Astrocyte (in vitro differentiated cells and primary cell): ENCODE results near the gene TAF4.

Source experiments
- CTCF ChIP-seq: IDR thresholded peaks from 2 replicates; pipeline ENCODE4 v1.5.1; 2011; ENCODE audit warnings: low read depth, mild to moderate bottlenecking, inconsistent platforms, low read length, moderate library complexity; ENCODE audit not compliant: insufficient read depth
- EZH2 ChIP-seq: IDR thresholded peaks from 2 replicates; pipeline ENCODE4 v1.6.1; 2012; ENCODE audit warnings: mild to moderate bottlenecking, low read length, inconsistent platforms; ENCODE audit not compliant: insufficient read depth

- TF ChIP-seq EZH2 (no peak), CTCF (no peak)
These were observed 41.7 kb downstream of the TAF4 start for GRCh38 chr20:62023935-62024334.
